SH-SY5Y (cell line): Measurements from ENCODE around the gene EGFR.

Source experiments
- GATA2 ChIP-seq: IDR thresholded peaks from 2 replicates; pipeline ENCODE4 v1.6.1; 2011; ENCODE audit warnings: mild to moderate bottlenecking, low read depth, low read length
- GATA3 ChIP-seq: IDR thresholded peaks from 2 replicates; pipeline ENCODE4 v1.6.1; 2011; ENCODE audit warnings: low read depth, mild to moderate bottlenecking, low read length, moderate library complexity

The EGFR gene

GRCh38 chr7:55130395-55131141 lies 111.8 kb downstream of the EGFR start:
- TF ChIP-seq GATA2 (no peak), GATA3 (no peak)

GRCh38 chr7:55131142-55131929 lies 112.5 kb downstream of the EGFR start:
- no peak for TF ChIP-seq GATA2
- TF ChIP-seq GATA3, result no peak

GRCh38 chr7:55132550-55132889 lies 113.7 kb downstream of the EGFR start:
- no peak for TF ChIP-seq GATA3
- TF ChIP-seq GATA2, result no peak

- no peak for TF ChIP-seq GATA2
These were observed 114.2 kb downstream of the EGFR start for GRCh38 chr7:55132890-55133551.

- no peak for TF ChIP-seq GATA3
- no peak for TF ChIP-seq GATA2
These were observed 115.0 kb downstream of the EGFR start for GRCh38 chr7:55133630-55134358.

- no peak for TF ChIP-seq GATA3
- TF ChIP-seq GATA2, result no peak
These were observed 115.5 kb downstream of the EGFR start for GRCh38 chr7:55134359-55134725.

GRCh38 chr7:55134786-55135185 lies 116.0 kb downstream of the EGFR start:
- TF ChIP-seq GATA2, result no peak
- TF ChIP-seq GATA3, result no peak

- TF ChIP-seq GATA3 (no peak), GATA2 (no peak)
These were observed 116.6 kb downstream of the EGFR start for GRCh38 chr7:55135462-55135861.

GRCh38 chr7:55138663-55139062 lies 119.8 kb downstream of the EGFR start:
- TF ChIP-seq GATA2, result no peak
- no peak for TF ChIP-seq GATA3

- TF ChIP-seq GATA2, result no peak
- TF ChIP-seq GATA3, result no peak
These were observed 121.6 kb downstream of the EGFR start for GRCh38 chr7:55140221-55140940.

- TF ChIP-seq GATA2, result no peak
These were observed 122.1 kb downstream of the EGFR start for GRCh38 chr7:55140941-55141278.

- TF ChIP-seq GATA2, result no peak
- no peak for TF ChIP-seq GATA3
These were observed 124.2 kb downstream of the EGFR start for GRCh38 chr7:55142919-55143600.
